Common myeloid progenitor, CD34-positive (primary cell): ENCODE results near the gene VGLL1.

ENCODE experiments used
- CTCF ChIA-PET: fragments of 350-600 bp; sonication (Branson Sonifier 250); formaldehyde crosslinking; loops from one replicate; lab custom pipeline; 2021; ENCODE audit warnings: antibody characterized with exemption; lab: Charles Lee
- POLR2A ChIA-PET: fragments of 350-600 bp; sonication (Branson Sonifier 250); formaldehyde crosslinking; loops from one replicate; lab custom pipeline; 2021; ENCODE audit warnings: antibody characterized with exemption; lab: Charles Lee
- DNase-seq, 3 donors: peaks; one replicate each; pipeline versions ENCODE4 v3.0.0 to v3.0.0-alpha.2; 2013
- H3K27ac ChIP-seq, 2 experiments: 1 replicate in 1 of 2; 2 replicates in 1 of 2; pipeline ENCODE4 v1.7.0; 2013; ENCODE audit warnings: inconsistent platforms in 2 of 2, low read length in 2 of 2, mild to moderate bottlenecking in 2 of 2, low read depth in 1 of 2, moderate library complexity in 1 of 2; ENCODE audit not compliant: severe bottlenecking in 2 of 2, insufficient read depth in 1 of 2, poor library complexity in 1 of 2
- H3K27me3 ChIP-seq, 5 experiments: replicated peaks in 2 of 5; 1 replicate in 3 of 5; 2 replicates in 2 of 5; pipeline versions ENCODE4 v1.6.1 to v1.7.0; 2013; ENCODE audit warnings: low read length in 4 of 5, mild to moderate bottlenecking in 2 of 5, moderate library complexity in 2 of 5, inconsistent platforms in 1 of 5; ENCODE audit not compliant: insufficient read depth in 5 of 5, control insufficient read depth in 4 of 5
- H3K36me3 ChIP-seq, 4 experiments: 1 replicate in 2 of 4; 2 replicates in 2 of 4; pipeline versions ENCODE4 v1.6.1 to v1.7.0; 2013; ENCODE audit warnings: low read length in 3 of 4, control low read depth in 1 of 4, mild to moderate bottlenecking in 1 of 4; ENCODE audit not compliant: control insufficient read depth in 4 of 4, insufficient read depth in 4 of 4
- H3K4me1 ChIP-seq, 4 experiments: 1 replicate in 3 of 4; 2 replicates in 1 of 4; pipeline versions ENCODE4 v1.6.1 to v1.7.1; 2013; ENCODE audit warnings: low read length in 3 of 4, mild to moderate bottlenecking in 3 of 4, control low read depth in 1 of 4, inconsistent platforms in 1 of 4, moderate library complexity in 1 of 4; ENCODE audit not compliant: control insufficient read depth in 4 of 4, insufficient read depth in 4 of 4; ENCODE audit errors: control extremely low read depth in 1 of 4
- H3K4me3 ChIP-seq, 7 experiments: 1 replicate in 4 of 7; 2 replicates in 3 of 7; pipeline versions ENCODE4 v1.5.1 to v1.7.0; 2013; ENCODE audit warnings: mild to moderate bottlenecking in 7 of 7, low read length in 6 of 7, moderate library complexity in 6 of 7, inconsistent platforms in 2 of 7, low read depth in 2 of 7, control low read depth in 1 of 7; ENCODE audit not compliant: insufficient read depth in 4 of 7, control insufficient read depth in 1 of 7; ENCODE audit errors: extremely low read depth in 1 of 7
- H3K9me3 ChIP-seq, 5 experiments: 1 replicate in 4 of 5; 2 replicates in 1 of 5; pipeline versions ENCODE4 v1.6.1 to v1.7.1; 2013; ENCODE audit warnings: low read length in 4 of 5, mild to moderate bottlenecking in 2 of 5, inconsistent platforms in 1 of 5, low read depth in 1 of 5, moderate library complexity in 1 of 5; ENCODE audit not compliant: control insufficient read depth in 4 of 5, insufficient read depth in 2 of 5; ENCODE audit errors: control extremely low read depth in 1 of 5
- WGBS: methylation state at CpG from one replicate; pipeline ENCODE4 v1.1.5; 2013; ENCODE audit not compliant: insufficient coverage; 5-methylcytosine and 5-hydroxymethylcytosine counted together

Gene VGLL1

DNA sequence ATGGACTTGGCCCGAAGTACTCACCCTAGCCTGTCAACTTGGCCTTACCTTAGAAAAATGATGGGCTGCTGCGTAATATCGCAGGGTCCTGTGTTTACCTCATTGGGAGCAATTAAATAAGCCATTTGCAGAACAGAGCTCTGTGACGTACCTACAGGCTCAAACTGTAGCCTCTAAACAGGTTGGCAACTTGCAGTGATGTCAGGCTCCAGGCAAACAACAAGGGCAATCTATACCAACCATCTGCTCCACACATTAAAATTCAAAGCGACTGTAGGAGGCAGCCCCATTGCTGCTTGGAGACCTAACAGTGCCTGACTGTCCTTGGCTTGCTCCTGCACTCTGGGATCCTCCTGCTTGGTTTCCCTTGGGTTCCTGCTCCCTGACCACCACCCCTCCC, 17.2 kb downstream of the VGLL1 start:
- Histone ChIP-seq H3K27ac (no peak overlapping the region), H3K9me3 (no peaks in the 10 kb centered on the region), H3K4me1 (peaks cover 0 to 17% (median 6%) of the 10 kb centered on the region in 4 experiments), H3K4me3 (no peak overlapping the region), H3K27me3 (peaks cover 0 to 1% (median 0%) of the 10 kb centered on the region in 5 experiments), H3K36me3 (no peaks in the 10 kb centered on the region)
- ChIA-PET POLR2A (no interaction called here), CTCF (no interaction called here)
- DNase-seq: no peak
- WGBS: 93% methylated on average over 5 of the region's 5 CpGs

DNA sequence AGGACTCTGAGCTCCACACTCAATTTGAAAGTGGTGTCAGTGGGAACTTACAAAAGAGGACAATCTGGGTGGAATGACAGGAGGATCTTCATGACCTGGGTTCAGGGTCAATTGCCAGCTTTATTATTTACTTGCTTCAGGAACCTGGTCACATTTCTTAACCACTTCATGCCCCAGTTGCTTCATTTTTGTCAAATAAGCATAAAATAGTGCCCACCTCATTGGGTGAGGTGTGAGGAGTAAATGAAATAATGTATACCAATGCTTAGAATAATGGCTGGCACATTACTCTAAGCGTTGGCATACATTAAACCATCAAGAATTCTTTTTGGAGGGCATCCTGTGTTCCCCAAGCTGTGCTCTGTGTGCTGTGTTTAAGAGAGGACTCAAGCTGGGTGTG, 19.4 kb downstream of the VGLL1 start:
- H3K27ac ChIP-seq: no peak overlapping the region
- CTCF ChIA-PET: no interaction called here
- no peaks in the 10 kb centered on the region for H3K36me3 ChIP-seq
- no peak overlapping the region for H3K4me3 ChIP-seq
- DNase-seq: no peak
- POLR2A ChIA-PET: no interaction called here
- peaks cover 0 to 6% (median 0%) of the 10 kb centered on the region in 5 experiments for H3K27me3 ChIP-seq
- 43% methylated on average over 1 of the region's 1 CpG for WGBS
- H3K4me1 ChIP-seq: peaks cover 0 to 9% (median 3%) of the 10 kb centered on the region in 4 experiments
- no peaks in the 10 kb centered on the region for H3K9me3 ChIP-seq

DNA sequence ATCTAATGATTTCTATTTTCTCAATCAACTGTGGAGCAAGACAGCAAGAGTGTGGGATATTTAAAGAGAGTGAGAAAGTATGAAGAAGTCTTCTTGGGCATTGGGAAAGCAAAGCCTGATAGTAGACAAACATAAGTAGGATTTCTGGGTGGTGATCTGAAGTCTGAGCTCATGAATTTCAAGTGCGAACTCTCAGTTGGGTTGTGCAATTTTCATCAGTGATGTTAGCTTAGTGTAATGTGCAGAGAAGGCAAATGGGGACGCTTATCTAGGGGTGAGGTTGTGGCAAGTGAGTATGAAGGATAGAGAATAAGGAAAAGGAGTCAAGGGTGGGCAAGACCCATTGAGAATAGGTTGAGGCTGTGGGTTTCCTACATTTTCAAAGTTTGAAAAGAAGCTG, 23.7 kb downstream of the VGLL1 start:
- CTCF ChIA-PET: no interaction called here
- Histone ChIP-seq H3K4me1 (no peaks in the 10 kb centered on the region), H3K27ac (no peak overlapping the region), H3K4me3 (no peak overlapping the region), H3K36me3 (no peaks in the 10 kb centered on the region), H3K27me3 (peaks cover 0 to 7% (median 0%) of the 10 kb centered on the region in 5 experiments), H3K9me3 (no peaks in the 10 kb centered on the region)
- WGBS: 76% methylated on average over 2 of the region's 2 CpGs
- no peak for DNase-seq
- POLR2A ChIA-PET: no interaction called here

DNA sequence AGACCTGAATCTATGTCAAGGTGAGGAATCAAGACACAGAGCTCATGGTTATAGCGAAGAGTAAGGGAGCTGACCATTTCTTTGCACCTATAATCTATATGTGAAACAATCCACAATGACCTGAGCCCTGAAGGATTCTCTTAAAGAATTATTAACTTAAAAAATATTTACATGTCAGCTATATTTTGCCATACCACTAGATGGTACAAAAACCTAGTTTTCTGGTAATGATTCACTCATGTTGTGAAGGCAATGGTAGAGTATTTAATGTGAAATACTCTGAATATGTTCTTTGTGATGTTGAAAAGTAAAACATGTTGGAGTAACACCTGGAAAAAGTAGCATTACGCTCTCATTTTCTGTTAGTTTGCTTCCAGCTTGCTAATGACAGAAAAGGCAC, 40.0 kb downstream of the VGLL1 start:
- Histone ChIP-seq H3K4me3 (no peak overlapping the region), H3K4me1 (no peaks in the 10 kb centered on the region), H3K27ac (no peak overlapping the region), H3K9me3 (no peaks in the 10 kb centered on the region), H3K36me3 (no peaks in the 10 kb centered on the region), H3K27me3 (no peaks in the 10 kb centered on the region)
- WGBS: 100% methylated on average over 1 of the region's 2 CpGs
- no peak for DNase-seq
- ChIA-PET CTCF (interaction anchor here (0.8 kb wide), 1 partner anchor 399 kb away, joined by 3 read pairs; no protein-coding TSS in a partner anchor), POLR2A (no interaction called here)

DNA sequence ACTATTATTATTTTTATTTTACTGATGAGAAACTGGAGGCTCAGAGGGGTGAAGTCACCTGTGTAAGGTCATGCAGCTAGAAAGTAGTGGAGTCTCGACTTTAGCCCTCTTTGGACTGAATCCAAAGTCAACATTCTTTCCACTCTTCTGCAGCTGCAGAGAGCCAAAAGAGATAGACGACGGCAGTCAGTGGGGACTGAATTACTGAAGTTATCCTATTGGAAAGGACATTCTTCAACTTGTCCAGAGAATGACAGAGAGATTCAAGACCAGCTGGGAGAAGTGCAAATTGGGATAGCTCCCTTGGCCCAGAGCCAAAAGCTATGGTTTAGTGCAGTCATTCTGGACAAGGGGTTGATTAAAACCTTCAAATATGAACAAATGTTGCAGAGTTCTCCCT, 42.5 kb downstream of the VGLL1 start:
- Histone ChIP-seq H3K9me3 (no peaks in the 10 kb centered on the region), H3K4me1 (no peaks in the 10 kb centered on the region), H3K27me3 (no peaks in the 10 kb centered on the region), H3K4me3 (no peak overlapping the region), H3K27ac (no peak overlapping the region), H3K36me3 (no peaks in the 10 kb centered on the region)
- ChIA-PET CTCF (interaction anchor here (1.4 to 2.2 kb wide), 2 partner anchors 10 to 120 kb away, joined by 4 to 8 read pairs; no protein-coding TSS in a partner anchor), POLR2A (no interaction called here)
- whole genome bisulfite sequencing: 72% methylated on average over 3 of the region's 3 CpGs
- DNase-seq: no peak

DNA sequence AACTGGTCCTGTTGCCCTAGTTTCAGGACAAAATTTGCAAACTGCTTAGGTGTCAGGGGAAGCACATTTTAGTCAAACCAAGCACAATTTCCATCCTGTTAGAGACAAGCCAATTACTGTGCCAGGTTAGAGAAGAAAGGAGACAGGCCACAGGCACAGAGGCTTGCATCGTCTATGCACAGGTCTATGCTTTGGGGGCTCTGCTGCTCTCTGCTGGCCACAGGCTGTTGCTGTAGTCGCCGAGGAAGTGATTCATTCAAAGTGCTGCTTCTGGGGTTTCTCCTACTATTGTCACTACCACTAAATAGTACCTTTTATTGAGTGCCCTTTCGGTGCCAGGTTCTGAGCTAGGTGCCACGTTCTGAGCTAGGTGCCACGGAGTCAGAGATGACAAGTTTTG, 45.5 kb downstream of the VGLL1 start:
- no peaks in the 10 kb centered on the region for H3K9me3 ChIP-seq
- H3K4me3 ChIP-seq: no peak overlapping the region
- H3K27me3 ChIP-seq: no peaks in the 10 kb centered on the region
- no peak overlapping the region for H3K27ac ChIP-seq
- POLR2A ChIA-PET: no interaction called here
- CTCF ChIA-PET: interaction anchor here (0.7 to 1.8 kb wide), 5 partner anchors 10 to 391 kb away, joined by 3 to 5 read pairs (median 4); no protein-coding TSS in a partner anchor
- H3K4me1 ChIP-seq: no peaks in the 10 kb centered on the region
- peak; percentile 25 to 67 (median 62) for DNase-seq
- no peaks in the 10 kb centered on the region for H3K36me3 ChIP-seq
- 0% methylated on average over 3 of the region's 6 CpGs for WGBS

DNA sequence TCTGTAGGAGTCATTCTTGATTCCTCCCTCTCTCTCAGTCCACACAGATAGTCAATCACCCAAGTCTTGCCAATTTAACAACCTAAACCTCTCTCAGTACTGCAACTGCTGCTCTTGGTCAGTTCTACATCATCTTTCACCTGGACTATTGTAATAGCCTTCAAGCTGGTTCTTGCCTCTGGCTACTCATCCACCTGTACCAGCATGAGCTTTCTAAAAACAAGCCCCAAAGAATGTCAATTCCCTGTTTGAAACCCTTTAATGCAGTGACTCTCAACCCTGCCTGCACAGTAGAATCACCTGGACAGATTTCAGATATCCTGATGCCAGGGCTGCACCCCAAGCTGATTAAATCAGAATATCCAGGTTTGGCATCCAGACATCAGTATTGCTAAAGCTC, 48.3 kb downstream of the VGLL1 start:
- Histone ChIP-seq H3K4me3 (no peak overlapping the region), H3K4me1 (peaks cover 0 to 7% (median 4%) of the 10 kb centered on the region in 4 experiments), H3K27me3 (no peaks in the 10 kb centered on the region), H3K9me3 (no peaks in the 10 kb centered on the region), H3K27ac (no peak overlapping the region), H3K36me3 (no peaks in the 10 kb centered on the region)
- CTCF ChIA-PET: interaction anchor here (0.6 kb wide), 1 partner anchor 11 kb away, joined by 3 read pairs; no protein-coding TSS in a partner anchor
- DNase-seq: no peak
- POLR2A ChIA-PET: no interaction called here
